HG03196 (cell line): ENCODE results near the gene ART5.

Source experiments
- ATAC-seq: cut with Tn5 transposase; IDR thresholded peaks from one replicate; pipeline ENCODE4 v1.9.1; 2021; ENCODE audit not compliant: unreplicated experiment

ART5 gene

DNA sequence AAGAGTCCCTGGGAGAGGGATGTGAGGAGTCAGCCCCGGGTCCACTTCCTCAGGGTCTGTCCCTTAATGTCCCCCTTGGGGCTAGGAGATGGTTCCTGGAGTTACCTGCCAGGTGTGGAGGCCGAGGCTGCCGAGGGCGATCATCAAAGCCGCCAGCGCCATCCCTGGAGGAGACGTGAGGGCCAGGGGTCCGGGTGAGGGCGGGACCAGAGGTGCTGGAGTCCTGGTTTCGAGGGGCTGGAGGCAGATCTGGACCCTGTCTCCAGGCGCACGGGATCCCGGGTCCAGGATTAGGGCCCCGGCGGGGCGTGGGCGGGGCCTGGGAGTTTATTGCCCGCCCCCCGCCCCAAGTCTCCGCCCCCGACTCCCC, at the start of gene ART5:
TSS of gene ART5 (minus strand) at position 292 of the 370 bp plus-strand sequence. CDS start at position 162, 130 bp downstream.
- ATAC-seq: no peak

- ATAC-seq: no peak
Measured at GRCh38 chr11:3686751-3687150, 45.0 kb upstream of the ART5 start.

DNA sequence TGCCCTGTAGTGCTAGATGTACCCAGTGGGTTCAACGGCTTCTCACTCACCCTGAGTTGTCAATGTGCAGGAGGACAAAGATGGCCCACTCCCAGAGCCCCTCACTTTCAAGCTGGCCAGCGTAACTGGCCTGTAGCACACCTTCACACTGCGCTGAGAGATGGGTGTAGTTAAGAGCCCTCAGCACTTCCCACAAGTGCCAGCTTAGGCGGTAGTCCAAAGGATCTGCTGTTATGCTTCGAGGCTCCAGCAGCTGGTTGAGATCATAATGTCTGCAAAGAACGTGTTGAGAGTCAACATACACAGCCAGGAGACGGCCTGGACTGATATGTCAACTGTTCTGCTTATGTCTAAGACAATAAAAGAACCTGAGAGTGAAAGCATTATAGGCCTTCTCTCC, 44.1 kb upstream of the ART5 start:
- no peak for ATAC-seq

DNA sequence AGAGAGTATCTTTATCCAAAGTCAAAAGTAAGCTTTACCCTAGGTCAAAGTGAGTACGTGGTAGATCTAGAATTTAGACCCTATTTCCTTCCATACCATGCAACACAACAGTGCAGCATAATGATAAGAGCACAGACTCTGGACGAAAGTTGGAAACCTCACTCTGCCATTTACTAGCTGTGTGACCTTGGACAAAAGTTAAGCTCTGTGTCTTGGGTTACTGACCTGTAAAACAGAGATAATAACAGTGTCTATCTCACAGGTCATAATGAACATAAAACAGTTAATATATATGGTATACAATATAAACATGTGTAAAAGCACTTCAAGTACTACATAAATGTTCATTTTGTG, 43.0 kb upstream of the ART5 start:
- no peak for ATAC-seq

DNA sequence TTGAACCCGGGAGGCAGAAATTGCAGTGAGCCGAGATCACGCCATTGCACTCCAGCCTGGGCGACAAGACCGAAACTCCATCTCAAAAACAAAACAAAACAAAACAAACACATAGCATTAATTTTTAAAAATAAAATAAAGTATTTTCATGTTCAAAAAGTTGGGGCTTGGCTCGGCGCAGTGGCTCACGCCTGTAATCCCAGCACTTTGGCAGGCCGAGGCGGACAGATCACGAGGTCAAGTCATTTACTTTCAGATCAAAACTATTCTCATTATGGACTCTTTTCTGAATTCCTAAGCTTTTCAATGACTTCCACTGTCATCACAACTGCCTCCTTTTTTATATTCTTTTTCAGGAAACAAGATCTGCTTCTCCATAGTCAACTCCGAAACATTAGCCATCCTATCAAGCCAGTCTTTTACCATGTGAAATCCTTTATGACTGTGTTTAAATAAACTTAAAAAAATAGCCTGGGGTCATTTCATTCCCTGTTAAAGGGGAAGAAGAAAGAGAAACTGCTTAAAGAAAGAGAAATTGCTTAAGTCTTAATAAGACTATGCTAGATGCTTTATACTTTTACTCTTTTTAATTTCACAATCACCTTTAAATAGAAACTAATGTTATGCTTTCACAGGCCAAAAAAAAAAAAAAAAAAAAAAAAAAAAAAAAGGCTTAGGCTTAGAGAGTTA, 42.5 kb upstream of the ART5 start:
- no peak for ATAC-seq

- no peak for ATAC-seq
Measured at GRCh38 chr11:3683039-3683438, 41.2 kb upstream of the ART5 start.

DNA sequence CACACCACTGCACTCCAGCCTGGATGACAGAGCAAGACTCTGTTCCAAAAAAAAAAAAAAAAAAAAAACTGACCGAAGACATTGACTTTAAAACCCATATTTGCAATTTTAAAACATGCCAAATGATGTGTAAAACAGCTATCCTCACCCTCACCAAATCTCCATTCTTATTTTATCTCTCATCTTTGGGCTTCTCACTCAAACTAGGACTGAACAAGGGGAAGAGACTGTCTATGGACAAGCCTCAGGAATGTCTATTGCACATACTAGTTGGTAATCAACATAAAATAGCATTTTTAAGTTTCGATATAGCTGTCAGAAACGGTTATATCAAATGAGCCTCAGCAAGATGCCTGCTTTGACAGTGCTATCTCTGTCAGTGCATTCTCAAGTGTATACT, 37.3 kb upstream of the ART5 start:
- ATAC-seq: no peak

DNA sequence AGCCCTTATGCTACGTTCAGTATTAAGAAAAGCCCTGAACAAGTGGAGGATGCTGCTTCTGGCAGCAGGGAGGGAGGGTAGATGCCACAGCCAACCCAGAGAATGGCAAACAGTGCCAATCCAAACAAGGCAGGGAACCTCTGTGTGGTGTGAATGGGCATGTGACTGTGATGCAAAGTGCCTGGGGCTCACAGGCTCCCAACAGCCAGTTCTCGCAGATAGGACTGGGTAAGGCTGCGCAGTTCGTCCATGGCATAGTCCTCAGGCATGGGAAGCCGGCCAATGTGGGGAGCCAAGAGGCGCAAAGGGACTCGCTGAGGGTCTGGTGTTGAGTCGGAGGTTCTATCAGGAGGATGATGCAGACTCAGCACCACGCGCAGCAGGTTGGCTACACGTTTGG, 34.2 kb upstream of the ART5 start:
- no peak for ATAC-seq

DNA sequence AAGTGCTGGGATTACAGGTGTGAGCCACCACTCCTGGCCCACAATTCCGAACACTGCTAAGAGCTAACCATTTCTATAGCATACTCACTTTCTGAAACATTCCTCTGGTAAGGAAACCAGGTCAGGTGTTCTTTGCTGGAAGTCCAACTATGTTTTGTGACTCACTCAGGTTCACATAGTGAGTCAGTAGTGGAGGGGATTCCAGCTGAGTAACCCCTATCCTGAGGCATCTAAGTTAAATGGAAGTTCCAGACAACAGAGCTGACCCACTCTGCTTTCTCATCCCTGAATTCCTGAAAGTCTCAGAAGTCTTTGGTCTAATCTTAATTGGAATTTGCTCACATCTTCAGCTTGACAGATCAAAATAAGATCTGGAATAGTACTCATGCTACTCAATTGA, 32.4 kb upstream of the ART5 start:
- no peak for ATAC-seq

- no peak for ATAC-seq
Measured at GRCh38 chr11:3671334-3672254, 29.8 kb upstream of the ART5 start, which contains the start of gene CHRNA10. TSS of gene CHRNA10 (minus strand) at chr11:3671384. CDS start at chr11:3671312, 72 bp downstream.

- no peak for ATAC-seq
Measured at GRCh38 chr11:3669742-3670183, 28.0 kb upstream of the ART5 start.

DNA sequence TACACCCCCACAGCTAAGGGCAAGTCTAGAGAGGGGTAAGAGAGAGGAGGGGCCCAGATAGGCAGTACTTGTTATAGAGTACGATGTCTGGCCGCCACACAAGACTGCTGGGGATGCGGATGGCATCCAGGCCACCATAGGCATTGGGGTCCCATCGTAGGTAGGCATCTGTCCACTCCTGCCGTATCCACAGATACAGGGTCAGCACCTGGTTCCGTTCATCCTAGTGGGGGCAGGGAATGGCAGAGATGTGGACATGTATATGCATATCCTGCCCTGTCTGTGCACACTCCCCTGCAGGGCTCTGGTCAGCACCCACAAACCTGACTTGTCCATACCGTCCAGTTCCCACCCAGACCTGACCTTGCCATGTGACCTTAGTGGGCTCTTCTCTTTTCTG, 27.3 kb upstream of the ART5 start:
- ATAC-seq: no peak

DNA sequence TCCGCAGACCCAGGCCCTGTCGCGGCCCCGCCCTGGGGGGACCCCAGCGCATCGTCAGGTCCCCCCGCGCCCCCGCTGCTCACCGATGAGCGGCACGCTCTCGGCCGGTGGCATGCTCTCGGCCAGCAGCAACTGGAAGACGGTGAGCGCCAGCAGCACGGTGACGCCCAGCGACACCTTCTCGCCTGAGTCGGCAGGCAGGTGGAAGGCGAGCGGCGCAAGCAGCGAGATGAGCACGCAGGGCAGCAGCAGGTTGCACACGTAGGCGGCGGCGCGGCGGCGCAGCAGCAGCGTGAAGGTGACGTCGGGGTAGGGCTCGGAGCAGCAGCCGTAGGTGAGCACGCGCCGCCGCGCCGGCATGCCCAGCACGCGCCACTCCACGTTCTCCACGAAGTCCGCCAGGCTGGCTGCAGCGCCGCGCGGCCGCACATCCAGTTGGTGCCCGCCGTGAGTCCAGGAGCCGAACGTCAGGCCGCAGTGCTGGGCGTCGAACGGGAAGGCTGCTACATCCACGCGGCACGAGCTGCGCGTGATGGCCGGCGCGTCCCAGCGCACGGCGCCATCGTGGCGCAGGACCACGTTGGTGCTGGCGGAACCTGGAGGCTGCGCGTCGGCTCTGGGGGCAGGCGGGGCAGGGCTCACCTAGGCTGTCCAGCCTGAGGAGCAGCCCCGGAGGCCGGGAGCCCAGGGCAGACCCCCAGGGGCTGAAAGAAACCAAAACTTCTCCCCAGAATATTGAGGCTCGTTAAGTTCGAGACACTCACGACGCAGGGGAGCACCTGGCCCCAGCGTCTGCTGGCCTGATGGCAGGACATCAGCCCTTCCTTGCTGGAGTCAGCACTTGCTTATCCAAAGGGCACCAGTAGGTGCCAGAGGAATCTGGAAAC, 25.6 kb upstream of the ART5 start:
- ATAC-seq: no peak

GRCh38 chr11:3666023-3666530, 24.3 kb upstream of the ART5 start:
- no peak for ATAC-seq

DNA sequence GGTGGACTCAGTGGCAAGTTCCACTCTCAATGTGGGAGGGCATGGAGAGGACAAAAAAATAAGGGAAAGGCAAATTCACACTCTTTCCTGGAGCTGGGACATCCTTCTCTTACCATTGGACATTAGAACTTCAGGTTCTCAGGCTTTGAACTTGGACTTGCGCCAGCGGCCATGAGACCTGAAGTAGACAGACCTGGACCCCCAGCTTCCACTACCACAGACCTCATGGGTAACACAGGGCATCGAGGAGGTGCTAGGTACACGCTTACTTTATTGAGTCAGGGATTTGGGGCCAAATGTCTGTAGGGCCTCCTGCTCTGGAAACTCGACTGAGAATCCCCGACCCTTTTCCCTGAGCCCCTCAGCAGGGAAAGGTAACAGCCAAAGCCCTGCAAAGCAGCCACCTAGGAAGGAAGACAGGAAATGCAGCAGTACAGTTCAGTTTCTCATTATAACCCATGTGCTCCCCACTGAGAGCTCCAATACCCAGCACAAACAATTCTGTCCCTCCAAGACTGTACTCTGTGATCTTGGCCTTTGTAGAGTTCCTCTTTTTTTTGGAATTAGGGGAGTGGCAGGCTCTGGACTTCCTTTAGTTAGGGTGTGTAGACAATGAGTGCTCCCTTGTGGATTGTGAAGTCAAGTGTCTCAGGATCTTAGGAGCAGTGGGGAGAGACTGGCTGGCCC, 23.7 kb upstream of the ART5 start:
- no peak for ATAC-seq

DNA sequence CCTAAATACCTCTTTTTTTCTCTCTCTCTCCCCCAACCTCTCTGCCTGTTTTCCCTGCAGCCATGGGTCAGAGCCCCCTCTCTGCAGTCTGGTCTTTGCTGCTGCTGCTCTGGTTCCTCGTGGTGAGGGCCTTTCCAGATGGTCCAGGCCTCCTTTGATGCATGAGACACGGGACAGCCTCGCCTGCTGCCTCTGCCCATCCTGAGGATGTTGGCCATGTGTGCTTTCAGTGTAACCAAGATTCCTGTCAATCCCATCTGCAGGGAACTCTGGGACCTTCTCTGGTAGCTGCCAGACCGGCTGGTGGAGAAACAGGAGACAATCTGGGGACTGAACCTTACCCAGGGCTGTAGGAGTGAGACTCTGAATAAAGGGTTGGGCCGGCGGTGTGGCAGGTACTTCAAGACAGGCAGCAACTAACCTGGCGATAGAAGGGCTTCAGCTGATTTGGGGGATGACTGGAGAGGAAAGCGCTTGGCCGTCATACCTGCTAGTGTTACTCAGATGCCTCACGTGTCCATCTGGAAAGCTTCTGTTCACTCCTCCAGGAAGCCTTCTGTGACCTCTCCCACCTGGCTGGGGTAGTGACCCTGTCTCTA, 22.3 kb upstream of the ART5 start:
- ATAC-seq: no peak

GRCh38 chr11:3662856-3663255, 21.1 kb upstream of the ART5 start:
- no peak for ATAC-seq

- no peak for ATAC-seq
Measured at GRCh38 chr11:3660960-3661359, 19.2 kb upstream of the ART5 start.

GRCh38 chr11:3659595-3660515, 18.1 kb upstream of the ART5 start:
- ATAC-seq: no peak
